IPS-20b (cell line): Measurements from ENCODE around the gene MARVELD1.

Source experiments
- H3K27ac ChIP-seq: one replicate; pipeline ENCODE4 v1.5.1; 2013; ENCODE audit warnings: low read length
- H3K27me3 ChIP-seq: 2 replicates; pipeline ENCODE4 v1.6.1; 2013; ENCODE audit warnings: mild to moderate bottlenecking, low read length, inconsistent platforms; ENCODE audit not compliant: insufficient read depth
- H3K36me3 ChIP-seq: 2 replicates; pipeline ENCODE4 v1.6.1; 2013; ENCODE audit warnings: low read depth, mild to moderate bottlenecking, inconsistent platforms, low read length, moderate library complexity; ENCODE audit not compliant: insufficient read depth
- H3K4me1 ChIP-seq: 2 replicates; pipeline ENCODE4 v1.6.1; 2013; ENCODE audit warnings: mild to moderate bottlenecking, control low read depth, inconsistent platforms, low read length, moderate library complexity; ENCODE audit not compliant: insufficient read depth
- H3K4me3 ChIP-seq: 2 replicates; pipeline ENCODE4 v1.5.1; 2013; ENCODE audit warnings: mild to moderate bottlenecking, low read length, inconsistent platforms
- H3K9ac ChIP-seq: 2 replicates; pipeline ENCODE4 v1.6.1; 2013; ENCODE audit warnings: low read depth, mild to moderate bottlenecking, inconsistent platforms, low read length, moderate library complexity
- H3K9me3 ChIP-seq: 2 replicates; pipeline ENCODE4 v1.6.1; 2013; ENCODE audit warnings: mild to moderate bottlenecking, low read depth, low read length, inconsistent platforms; ENCODE audit not compliant: insufficient read depth

The MARVELD1 gene

GRCh38 chr10:97732052-97732359, 18.5 kb downstream of the MARVELD1 start:
- Histone ChIP-seq H3K4me3 (no peak overlapping the region), H3K9ac (no peak overlapping the region), H3K27me3 (peaks cover 29% of the 10 kb centered on the region), H3K36me3 (no peaks in the 10 kb centered on the region), H3K9me3 (peaks cover 9% of the 10 kb centered on the region; the same call in 1 of the 2 replicates), H3K27ac (no peak overlapping the region), H3K4me1 (no peaks in the 10 kb centered on the region)

- Histone ChIP-seq H3K36me3 (no peaks in the 10 kb centered on the region), H3K4me3 (no peak overlapping the region), H3K27me3 (peaks cover 29% of the 10 kb centered on the region), H3K9ac (no peak overlapping the region), H3K9me3 (peaks cover 9% of the 10 kb centered on the region; the same call in 1 of the 2 replicates), H3K27ac (no peak overlapping the region), H3K4me1 (no peaks in the 10 kb centered on the region)
Measured at GRCh38 chr10:97733256-97733655, 19.7 kb downstream of the MARVELD1 start.

GRCh38 chr10:97734021-97734420, 20.5 kb downstream of the MARVELD1 start:
- H3K9ac ChIP-seq, result no peak overlapping the region
- H3K9me3 ChIP-seq, result peaks cover 9% of the 10 kb centered on the region; the same call in 1 of the 2 replicates
- H3K27ac ChIP-seq, result no peak overlapping the region
- no peaks in the 10 kb centered on the region for H3K4me1 ChIP-seq
- no peak overlapping the region for H3K4me3 ChIP-seq
- peaks cover 29% of the 10 kb centered on the region for H3K27me3 ChIP-seq
- peaks cover 4% of the 10 kb centered on the region; the same call in 1 of the 2 replicates for H3K36me3 ChIP-seq

DNA sequence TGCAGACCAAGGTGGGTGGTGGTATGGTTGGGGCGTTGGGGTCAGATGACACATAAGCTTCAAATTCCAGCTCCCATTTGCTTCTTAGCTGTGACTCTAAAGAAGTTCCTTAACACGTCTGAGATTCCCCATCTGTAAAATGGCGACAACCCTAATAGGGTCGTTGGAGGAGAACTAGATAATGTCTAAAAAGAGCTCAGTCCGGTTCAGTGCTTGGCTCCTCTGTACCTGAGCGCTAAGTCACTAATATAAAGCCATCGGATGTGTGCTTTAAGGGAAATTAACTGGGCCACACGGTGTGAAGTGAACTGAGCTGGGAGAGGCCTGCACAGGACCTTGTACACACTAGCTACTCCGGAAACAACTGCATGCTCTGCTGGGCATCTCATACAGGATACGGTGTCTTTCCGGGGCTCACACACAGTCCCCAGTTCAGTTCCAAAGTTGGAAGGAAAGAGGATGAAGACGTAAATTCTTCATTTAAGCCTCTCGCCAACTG, 22.9 kb downstream of the MARVELD1 start:
- peaks cover 26% of the 10 kb centered on the region for H3K36me3 ChIP-seq
- no peaks in the 10 kb centered on the region for H3K4me1 ChIP-seq
- no peak overlapping the region for H3K9ac ChIP-seq
- H3K4me3 ChIP-seq, result 0 out of 2 replicates have a peak overlapping the region, but pooled peaks have one; percentile 90
- H3K27ac ChIP-seq, result no peak overlapping the region
- H3K9me3 ChIP-seq, result peaks cover 9% of the 10 kb centered on the region; the same call in 1 of the 2 replicates
- peaks cover 29% of the 10 kb centered on the region for H3K27me3 ChIP-seq

GRCh38 chr10:97736902-97737769, 23.6 kb downstream of the MARVELD1 start, which contains the start of gene ZFYVE27:
TSS of gene ZFYVE27 (plus strand) at chr10:97737128. CDS start at chr10:97738478, 1,350 bp downstream.
- Histone ChIP-seq H3K4me3 (peak within 1 kb of the TSS; percentile 90), H3K9me3 (peaks cover 9% of the 10 kb centered on the region; the same call in 1 of the 2 replicates), H3K36me3 (peaks cover 26% of the 10 kb centered on the region), H3K9ac (peak within 1 kb of the TSS; percentile 93), H3K27ac (no peak within 1 kb of the TSS), H3K4me1 (no peaks in the 10 kb centered on the region), H3K27me3 (peaks cover 29% of the 10 kb centered on the region)

GRCh38 chr10:97737770-97738265, 24.3 kb downstream of the MARVELD1 start:
- peaks cover 9% of the 10 kb centered on the region; the same call in 1 of the 2 replicates for H3K9me3 ChIP-seq
- no peak overlapping the region for H3K27ac ChIP-seq

DNA sequence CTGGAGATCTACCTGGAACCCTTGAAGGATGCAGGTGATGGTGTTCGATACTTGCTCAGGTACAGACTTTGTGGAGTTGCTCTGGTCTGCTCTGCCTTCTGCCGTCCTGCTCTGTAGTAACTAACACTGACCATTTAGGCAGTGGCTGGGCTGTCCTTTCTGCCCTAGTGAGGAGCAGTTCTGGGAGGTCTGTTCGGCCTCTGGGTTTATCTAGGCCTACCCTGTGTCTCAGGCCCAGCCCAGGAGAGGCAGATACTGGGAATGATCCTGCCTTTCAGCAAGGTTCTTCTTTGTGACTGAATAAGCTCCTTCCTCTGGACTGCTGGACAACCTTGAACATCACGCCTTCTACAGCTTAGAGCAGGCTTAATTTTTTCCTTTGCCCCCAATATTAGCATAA, 25.1 kb downstream of the MARVELD1 start:
- H3K4me1 ChIP-seq, result no peaks in the 10 kb centered on the region
- no peak overlapping the region for H3K9ac ChIP-seq
- H3K27me3 ChIP-seq, result peaks cover 29% of the 10 kb centered on the region
- H3K27ac ChIP-seq, result no peak overlapping the region
- peaks cover 9% of the 10 kb centered on the region; the same call in 1 of the 2 replicates for H3K9me3 ChIP-seq
- peaks cover 35% of the 10 kb centered on the region for H3K36me3 ChIP-seq
- H3K4me3 ChIP-seq, result peak overlapping the region; percentile 90

More at GRCh38 chr10:97737770-97738265, 24.3 kb downstream of the MARVELD1 start:
- Histone ChIP-seq H3K27me3 (peaks cover 29% of the 10 kb centered on the region), H3K36me3 (peaks cover 27% of the 10 kb centered on the region), H3K9ac (peak overlapping the region; percentile 93), H3K4me3 (peak overlapping the region; percentile 90), H3K4me1 (no peaks in the 10 kb centered on the region)

DNA sequence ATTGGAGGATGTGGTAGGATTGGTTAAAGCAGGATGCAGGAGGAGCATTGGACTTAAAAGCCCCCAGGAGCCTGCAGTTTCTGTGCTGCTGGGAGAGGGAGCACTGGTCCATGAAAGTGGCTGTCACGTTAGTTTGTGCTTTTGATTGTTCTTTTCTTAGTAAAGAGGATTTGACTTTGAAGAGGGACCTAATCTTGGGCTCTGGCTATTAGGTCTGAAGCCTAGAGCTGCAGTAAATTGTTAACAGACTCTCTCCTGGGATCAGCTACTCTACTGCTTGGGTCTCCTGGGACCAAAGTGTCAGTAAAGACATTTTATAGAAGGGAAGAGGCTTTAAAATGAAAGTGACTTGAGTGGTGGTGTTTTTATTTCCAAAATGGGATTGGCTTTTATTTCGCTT, 27.1 kb downstream of the MARVELD1 start:
- peaks cover 55% of the 10 kb centered on the region for H3K36me3 ChIP-seq
- no peak overlapping the region for H3K27ac ChIP-seq
- no peak overlapping the region for H3K4me3 ChIP-seq
- H3K9ac ChIP-seq, result no peak overlapping the region
- H3K4me1 ChIP-seq, result no peaks in the 10 kb centered on the region
- peaks cover 12% of the 10 kb centered on the region for H3K27me3 ChIP-seq
- peaks cover 9% of the 10 kb centered on the region; the same call in 1 of the 2 replicates for H3K9me3 ChIP-seq

DNA sequence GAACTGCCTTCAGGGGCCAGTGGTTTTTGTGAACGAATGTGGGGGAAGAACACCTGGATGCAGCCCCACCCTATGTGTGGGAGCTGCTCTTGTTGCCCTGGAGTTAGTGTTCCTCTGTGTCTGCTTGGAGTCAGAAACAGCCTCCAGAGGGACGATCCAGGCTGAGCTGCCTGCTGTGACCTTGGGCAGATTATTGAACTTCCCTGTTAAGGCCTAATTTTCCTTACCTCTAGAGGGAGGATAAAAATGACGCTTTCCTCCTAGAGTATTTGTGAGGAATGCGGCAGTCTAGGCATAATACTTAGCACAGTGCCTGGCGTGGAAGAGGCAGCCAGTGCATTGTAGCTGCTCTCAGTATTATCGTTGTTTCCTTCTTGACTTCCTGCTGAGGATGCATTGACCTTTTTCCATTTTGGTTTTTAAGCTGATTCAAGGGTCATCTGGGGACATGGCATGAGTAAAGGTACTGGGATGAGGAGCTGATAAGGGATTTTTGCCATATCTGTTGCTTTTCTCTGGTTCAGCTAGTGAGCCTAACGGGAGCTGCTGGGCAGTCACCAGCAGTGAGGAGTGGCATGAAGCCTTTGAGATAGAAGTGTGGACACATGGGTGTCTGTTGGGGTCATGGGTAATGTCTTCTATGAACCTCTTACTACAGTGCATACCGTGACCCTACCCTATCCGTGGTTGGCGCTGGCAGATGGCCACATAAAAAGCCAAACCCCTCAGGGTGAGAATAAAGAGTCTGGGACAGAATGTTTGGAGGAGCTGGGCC, 29.8 kb downstream of the MARVELD1 start:
- Histone ChIP-seq H3K9ac (no peak overlapping the region), H3K36me3 (peaks cover 80% of the 10 kb centered on the region), H3K4me1 (no peaks in the 10 kb centered on the region), H3K27ac (no peak overlapping the region), H3K27me3 (no peaks in the 10 kb centered on the region), H3K9me3 (no peaks in the 10 kb centered on the region), H3K4me3 (no peak overlapping the region)

DNA sequence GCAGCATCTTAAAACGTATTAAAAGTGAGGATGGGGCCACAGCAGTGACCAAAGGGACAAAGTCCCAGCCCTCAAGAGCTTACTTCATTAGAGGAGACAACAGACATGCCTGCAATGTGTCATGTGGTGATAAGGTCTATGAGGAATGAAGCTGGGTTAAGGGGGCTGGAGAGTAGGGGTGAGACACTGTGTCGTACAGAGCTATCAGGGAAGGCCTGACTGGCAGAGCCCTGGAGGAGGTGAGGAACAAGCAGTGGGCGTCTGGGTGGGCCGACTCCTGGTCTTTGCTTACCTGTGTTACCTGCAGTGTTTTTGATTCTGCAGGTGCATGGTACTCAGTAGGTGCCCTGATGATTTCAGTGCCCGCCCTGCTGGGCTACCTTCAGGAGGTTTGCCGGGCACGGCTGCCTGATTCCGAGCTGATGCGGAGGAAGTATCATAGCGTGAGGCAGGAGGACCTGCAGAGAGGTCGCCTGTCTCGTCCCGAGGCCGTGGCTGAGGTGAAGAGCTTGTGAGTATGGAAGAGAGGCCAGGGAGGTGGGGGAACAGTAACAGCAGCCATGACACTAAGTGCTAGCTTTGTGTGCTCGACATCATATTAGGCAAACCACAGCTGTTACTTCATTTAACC, 31.0 kb downstream of the MARVELD1 start:
- no peak overlapping the region for H3K27ac ChIP-seq
- no peak overlapping the region for H3K9ac ChIP-seq
- H3K4me1 ChIP-seq, result no peaks in the 10 kb centered on the region
- H3K4me3 ChIP-seq, result no peak overlapping the region
- H3K9me3 ChIP-seq, result no peaks in the 10 kb centered on the region
- peaks cover 82% of the 10 kb centered on the region for H3K36me3 ChIP-seq
- H3K27me3 ChIP-seq, result no peaks in the 10 kb centered on the region

DNA sequence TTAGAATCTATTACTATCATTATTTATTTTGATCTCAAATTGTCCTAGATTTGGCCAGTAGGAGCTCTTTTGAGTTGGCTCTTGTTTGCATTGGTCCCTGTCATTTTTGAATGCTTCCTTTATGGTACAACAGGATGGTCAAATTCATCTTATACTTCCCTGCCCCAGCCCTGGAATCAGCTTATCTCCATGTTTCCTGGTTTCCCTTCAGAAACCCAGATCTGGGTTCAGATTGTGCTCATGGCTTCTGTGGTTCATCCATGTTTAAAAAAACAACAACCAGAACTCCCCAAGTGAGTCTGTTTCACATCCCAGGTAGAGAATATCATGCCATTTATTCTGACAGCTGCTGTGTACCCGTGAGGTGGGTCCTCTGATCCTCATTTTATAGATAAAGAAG, 34.0 kb downstream of the MARVELD1 start:
- peaks cover 96% of the 10 kb centered on the region for H3K36me3 ChIP-seq
- H3K27me3 ChIP-seq, result no peaks in the 10 kb centered on the region
- H3K27ac ChIP-seq, result no peak overlapping the region
- no peaks in the 10 kb centered on the region for H3K9me3 ChIP-seq
- H3K4me3 ChIP-seq, result no peak overlapping the region
- H3K4me1 ChIP-seq, result no peaks in the 10 kb centered on the region
- H3K9ac ChIP-seq, result no peak overlapping the region
